HepG2 (cell line): ENCODE data around the gene VAMP8. TPM values are rescaled to one million over a fixed set of nuclear protein-coding genes. Genes with fewer than 3 reads are reported as not detected.
A peak's percentile ranks its signal among the peaks of the same experiment; 100 is the strongest.

Experiments
- CHD2 ChIP-seq: IDR thresholded peaks from 2 replicates; pipeline ENCODE4 v1.6.1; 2011; ENCODE audit warnings: low read depth, low read length, improper control_type of control experiment
- ETS1 ChIP-seq: sonication (generic); formaldehyde crosslinking; IDR thresholded peaks from 2 replicates; pipeline ENCODE4 v1.4.0; 2020; ENCODE audit warnings: missing genetic modification reagents
- HNRNPLL ChIP-seq: fragments of 200-400 bp; formaldehyde crosslinking; IDR thresholded peaks from 2 replicates; pipeline ENCODE4 v1.6.1; 2017; ENCODE audit warnings: mild to moderate bottlenecking, low read depth, low read length; ENCODE audit not compliant: poor library complexity, severe bottlenecking
- KDM5A ChIP-seq: fragments of 200-600 bp; sonication (generic); IDR thresholded peaks from 2 replicates; pipeline ENCODE4 v1.7.0; 2018; ENCODE audit warnings: antibody characterized with exemption, mild to moderate bottlenecking, low read length, borderline replicate concordance
- MED13 ChIP-seq: sonication (generic); formaldehyde crosslinking; IDR thresholded peaks from 2 replicates; pipeline ENCODE4 v1.5.0; 2020; ENCODE audit warnings: missing genetic modification reagents
- MZF1 ChIP-seq: sonication (generic); formaldehyde crosslinking; IDR thresholded peaks from 2 replicates; pipeline ENCODE4 v1.8.1; 2023; ENCODE audit warnings: mild to moderate bottlenecking, missing genetic modification reagents, borderline replicate concordance
- NFIB ChIP-seq: sonication (generic); formaldehyde crosslinking; IDR thresholded peaks from 2 replicates; pipeline ENCODE4 v1.9.0; 2021; ENCODE audit warnings: missing genetic modification reagents, mild to moderate bottlenecking, borderline replicate concordance
- NFYC ChIP-seq: IDR thresholded peaks from 2 replicates; pipeline ENCODE4 v1.6.1; 2016; ENCODE audit warnings: missing genetic modification reagents, missing compliant biosample characterization
- PAX8 ChIP-seq: sonication (generic); formaldehyde crosslinking; IDR thresholded peaks from 2 replicates; pipeline ENCODE4 v1.8.0; 2022; ENCODE audit warnings: mild to moderate bottlenecking, missing genetic modification reagents, borderline replicate concordance
- PCBP2 ChIP-seq: fragments of 200-400 bp; formaldehyde crosslinking; optimal IDR thresholded peaks from 2 replicates; pipeline ENCODE3; 2018; ENCODE audit warnings: low read length, low read depth; ENCODE audit not compliant: poor library complexity, severe bottlenecking
- PHF20 ChIP-seq: sonication (generic); formaldehyde crosslinking; IDR thresholded peaks from 2 replicates; pipeline ENCODE4 v1.5.0; 2020; ENCODE audit warnings: mild to moderate bottlenecking, missing genetic modification reagents
- SIX4 ChIP-seq: sonication (generic); formaldehyde crosslinking; IDR thresholded peaks from 2 replicates; pipeline ENCODE4 v1.4.0; 2020; ENCODE audit warnings: missing genetic modification reagents
- TERF1 ChIP-seq: sonication (generic); formaldehyde crosslinking; IDR thresholded peaks from 2 replicates; pipeline ENCODE4 v1.8.0; 2022; ENCODE audit warnings: mild to moderate bottlenecking, missing genetic modification reagents, moderate library complexity
- THAP9 ChIP-seq: sonication (generic); formaldehyde crosslinking; IDR thresholded peaks from 2 replicates; pipeline ENCODE4; 2020; ENCODE audit warnings: missing genetic modification reagents, mild to moderate bottlenecking, borderline replicate concordance
- ZBTB44 ChIP-seq: sonication (generic); formaldehyde crosslinking; IDR thresholded peaks from 2 replicates; pipeline ENCODE4 v1.4.0; 2020; ENCODE audit warnings: missing genetic modification reagents
- ZNF24 ChIP-seq: fragments of 450-650 bp; IDR thresholded peaks from 2 replicates; pipeline ENCODE4 v1.6.1; 2017; ENCODE audit warnings: antibody characterized with exemption, mild to moderate bottlenecking
- ZNF724P ChIP-seq: sonication (generic); formaldehyde crosslinking; IDR thresholded peaks from 2 replicates; pipeline ENCODE4 v1.8.0; 2022; ENCODE audit warnings: missing genetic modification reagents, borderline replicate concordance
- ZNF781 ChIP-seq: sonication (generic); formaldehyde crosslinking; IDR thresholded peaks from 2 replicates; pipeline ENCODE4 v1.5.1; 2020; ENCODE audit warnings: borderline replicate concordance, mild to moderate bottlenecking, missing genetic modification reagents; ENCODE audit errors: not compliant biosample characterization
- polyA plus RNA-seq, 8 experiments: library from polyadenylated mRNA; depleted of rRNA in 3 of 8; stranded (reverse) in 7 of 8; unstranded in 1 of 8; fragments of >200 nt; fragmentation: Illumina TruSeq in 4 of 8; extraction: Trizol in 4 of 8; gene quantifications; 2 replicates each; pipeline versions ENCODE4 v1.2.1 to v1.2.3, GENCODE V29; 2011 to 2016; ENCODE audit warnings: low read depth in 4 of 8, missing spikeins in 1 of 8, mixed read lengths in 1 of 8; ENCODE audit not compliant: insufficient read depth in 1 of 8
- total RNA-seq, 5 experiments: library from RNA; depleted of rRNA; stranded (reverse); fragments of >200 nt; fragmentation: Illumina TruSeq; extraction: Trizol; gene quantifications; 2 replicates each; pipeline ENCODE4 v1.2.3, GENCODE V29; 2016; ENCODE audit warnings: low read depth in 1 of 5

Gene VAMP8
- total and polyA plus RNA-seq, 2 of the 13 experiments (the other 11 are each of a cell fraction or from before 2014, with no cell fraction given), result 83.3 to 157 TPM

GRCh38 chr2:85561280-85562212, 15.8 kb upstream of the VAMP8 start, which contains the start of gene GGCX (continued):
- TF ChIP-seq SIX4 (CRISPR knock-in tag), result 0 out of 2 replicates have a peak, but pooled peaks have one; percentile 13
- 0 out of 2 replicates have a peak, but pooled peaks have one; percentile 81 for TF ChIP-seq PAX8
- peak; percentile 48; the same call in 1 of the 2 replicates for TF ChIP-seq CHD2
- no peak for TF ChIP-seq PCBP2
- peak; percentile 99 for TF ChIP-seq THAP9 (CRISPR knock-in tag)
- peak; percentile 91 for TF ChIP-seq HNRNPLL
- peak; percentile 97 for TF ChIP-seq ZNF781 (CRISPR knock-in tag)
- TF ChIP-seq PHF20 (CRISPR knock-in tag), result peak; percentile 94
- peak; percentile 39; the same call in 1 of the 2 replicates for TF ChIP-seq ETS1 (CRISPR knock-in tag)
- 0 out of 2 replicates have a peak, but pooled peaks have one; percentile 10 for TF ChIP-seq NFYC (CRISPR knock-in tag)
- TF ChIP-seq ZNF724P (CRISPR knock-in tag), result no peak; the same call in 1 of the 2 replicates
- 0 out of 2 replicates have a peak, but pooled peaks have one; percentile 33 for TF ChIP-seq MZF1 (CRISPR knock-in tag)
- peak; percentile 88; the same call in 1 of the 2 replicates for TF ChIP-seq KDM5A
- TF ChIP-seq MED13 (CRISPR knock-in tag), result no peak; the same call in 1 of the 2 replicates
- TF ChIP-seq NFIB (CRISPR knock-in tag), result no peak
- no peak; the same call in 1 of the 2 replicates for TF ChIP-seq ZBTB44 (CRISPR knock-in tag)
- peak; percentile 34; the same call in 1 of the 2 replicates for TF ChIP-seq ZNF24
- no peak for TF ChIP-seq TERF1 (CRISPR knock-in tag)
